Stimulated activated CD4-positive, alpha-beta T cell treated with anti-CD3 and anti-CD28 coated beads, Interleukin-12 subunit alpha, Interleukin-12 subunit beta, amount 100 ng/mL, for 24 hours (primary cell): ENCODE measurements around the gene SDHB.

ENCODE experiments used
- DNase-seq, 2 experiments: peaks; one replicate each; pipeline ENCODE4 v3.0.0-alpha.2; 2020; ENCODE audit warnings: low read depth in 2 of 2

Gene SDHB

GRCh38 chr1:17053685-17054410, at the start of gene SDHB:
TSS of gene SDHB (minus strand) at chr1:17054032. CDS start at chr1:17054019, 13 bp downstream.
- peak; percentile 98 to 100 for DNase-seq

- no peak for DNase-seq
Observed at GRCh38 chr1:17102232-17102631, 48.4 kb upstream of the SDHB start.

GRCh38 chr1:17101261-17101660, 47.4 kb upstream of the SDHB start:
- no peak for DNase-seq

GRCh38 chr1:17099616-17100340, 45.9 kb upstream of the SDHB start:
- DNase-seq: no peak

- DNase-seq: no peak
Observed at GRCh38 chr1:17098446-17099317, 44.9 kb upstream of the SDHB start.

GRCh38 chr1:17097787-17098186, 44.0 kb upstream of the SDHB start:
- DNase-seq: no peak

GRCh38 chr1:17097147-17097546, 43.3 kb upstream of the SDHB start:
- DNase-seq: no peak

- DNase-seq: no peak
Observed at GRCh38 chr1:17096584-17096983, 42.8 kb upstream of the SDHB start.

- DNase-seq: no peak
Observed at GRCh38 chr1:17095141-17095540, 41.3 kb upstream of the SDHB start.

- no peak for DNase-seq
Observed at GRCh38 chr1:17094664-17095063, 40.8 kb upstream of the SDHB start.

GRCh38 chr1:17093822-17094393, 40.1 kb upstream of the SDHB start:
- DNase-seq: no peak

- DNase-seq: no peak
Observed at GRCh38 chr1:17091252-17091651, 37.4 kb upstream of the SDHB start.

- DNase-seq: no peak
Observed at GRCh38 chr1:17089506-17089905, 35.7 kb upstream of the SDHB start.

- no peak for DNase-seq
Observed at GRCh38 chr1:17086751-17087150, 32.9 kb upstream of the SDHB start.

GRCh38 chr1:17084787-17085186, 31.0 kb upstream of the SDHB start:
- DNase-seq: no peak

GRCh38 chr1:17082761-17083160, 28.9 kb upstream of the SDHB start:
- no peak for DNase-seq

GRCh38 chr1:17081439-17081838, 27.6 kb upstream of the SDHB start:
- no peak for DNase-seq

GRCh38 chr1:17080880-17081279, 27.0 kb upstream of the SDHB start:
- no peak for DNase-seq

GRCh38 chr1:17080085-17080759, 26.4 kb upstream of the SDHB start:
- no peak for DNase-seq

- no peak for DNase-seq
Observed at GRCh38 chr1:17078991-17079868, 25.4 kb upstream of the SDHB start.
